Endothelial cell of umbilical vein (primary cell): ENCODE data around the gene OSGIN1. TPM values are rescaled to one million over a fixed set of nuclear protein-coding genes. Genes with fewer than 3 reads are reported as not detected.

ENCODE experiments used
- BruUV-seq: library from RNA; stranded (reverse); fragments of 400-500 nt; replicated peaks from 2 replicates; lab custom pipeline; 2021; lab: Mats Ljungman, UMichigan
- CTCF ChIA-PET: fragments of 300-600, 350-600 bp; sonication (Branson Sonifier 250); formaldehyde crosslinking; loops from one replicate; lab custom pipeline; 2021; ENCODE audit warnings: antibody characterized with exemption, inconsistent platforms; lab: Charles Lee
- POLR2A ChIA-PET: fragments of 300-600, 350-600 bp; sonication (Branson Sonifier 250); formaldehyde crosslinking; loops from one replicate; lab custom pipeline; 2021; ENCODE audit warnings: antibody characterized with exemption, inconsistent platforms; lab: Charles Lee
- DNase-seq: peaks from one replicate; pipeline ENCODE4 v3.0.0-alpha.2; 2011; ENCODE audit warnings: low read depth, low spot score
- FAIRE-seq: peaks from 2 replicates; lab custom pipeline; 2011; peaks lifted over from hg19 to GRCh38; lab: Jason Lieb, UNC
- H2AFZ ChIP-seq: 2 replicates; pipeline ENCODE4 v1.6.0; 2012; ENCODE audit warnings: low read depth, low read length, control low read depth, inconsistent platforms
- H3K27ac ChIP-seq: 2 replicates; pipeline ENCODE4 v1.5.1; 2011; ENCODE audit warnings: low read depth, mild to moderate bottlenecking, control low read depth, low read length, moderate library complexity; ENCODE audit not compliant: insufficient read depth
- H3K27me3 ChIP-seq, 2 experiments: 2 replicates each; pipeline versions ENCODE4 v1.6.0 to v1.6.1; 2011; ENCODE audit warnings: low read length in 2 of 2, mixed read lengths in 1 of 2; ENCODE audit not compliant: control insufficient read depth in 2 of 2, insufficient read depth in 2 of 2
- H3K36me3 ChIP-seq, 2 experiments: 2 replicates in 1 of 2; 3 replicates in 1 of 2; pipeline ENCODE4 v1.5.1; 2011; ENCODE audit warnings: low read length in 2 of 2, mild to moderate bottlenecking in 1 of 2, moderate library complexity in 1 of 2; ENCODE audit not compliant: control insufficient read depth in 2 of 2, insufficient read depth in 2 of 2; ENCODE audit errors: extremely low read depth in 1 of 2
- H3K4me1 ChIP-seq: 3 replicates; pipeline ENCODE4 v1.5.1; 2011; ENCODE audit warnings: mild to moderate bottlenecking, low read length; ENCODE audit not compliant: control insufficient read depth, insufficient read depth; ENCODE audit errors: extremely low read depth
- H3K4me2 ChIP-seq: 2 replicates; pipeline ENCODE4 v1.6.1; 2011; ENCODE audit warnings: low read length, control low read depth, mixed read lengths; ENCODE audit not compliant: insufficient read depth
- H3K4me3 ChIP-seq, 3 experiments: fragments of 200-600 bp in 1 of 3; sonication (generic), shearing (Covaris generic) in 1 of 3; replicated peaks in 1 of 3; 2 replicates each; pipeline ENCODE4 v1.5.1; 2011 to 2016; ENCODE audit warnings: control low read depth in 3 of 3, low read length in 3 of 3, mild to moderate bottlenecking in 2 of 3, inconsistent platforms in 1 of 3, low read depth in 1 of 3, moderate library complexity in 1 of 3; ENCODE audit not compliant: insufficient read depth in 1 of 3
- H3K79me2 ChIP-seq: 2 replicates; pipeline ENCODE4 v1.6.0; 2012; ENCODE audit warnings: low read length, inconsistent platforms; ENCODE audit not compliant: control insufficient read depth, insufficient read depth
- H3K9ac ChIP-seq: replicated peaks from 2 replicates; pipeline ENCODE3; 2011; ENCODE audit warnings: low read length, control low read depth; ENCODE audit not compliant: insufficient read depth; ENCODE audit errors: extremely low read depth
- H3K9me1 ChIP-seq: replicated peaks from 3 replicates; pipeline ENCODE4 v1.6.0; 2011; ENCODE audit warnings: mild to moderate bottlenecking, low read length; ENCODE audit not compliant: control insufficient read depth, insufficient read depth; ENCODE audit errors: extremely low read depth
- H3K9me3 ChIP-seq: replicated peaks from 2 replicates; pipeline ENCODE4 v1.5.1; 2012; ENCODE audit warnings: low read length, inconsistent platforms; ENCODE audit not compliant: control insufficient read depth, insufficient read depth
- H4K20me1 ChIP-seq: replicated peaks from 2 replicates; pipeline ENCODE3; 2011; ENCODE audit warnings: mild to moderate bottlenecking, low read length; ENCODE audit not compliant: control insufficient read depth, insufficient read depth; ENCODE audit errors: extremely low read depth
- CTCF ChIP-seq, 2 donors: IDR thresholded peaks; 1 replicate in 1 of 2; 2 replicates in 1 of 2; pipeline ENCODE4 v1.5.1; 2011; ENCODE audit warnings: low read length in 2 of 2, mild to moderate bottlenecking in 2 of 2, moderate library complexity in 2 of 2, control low read depth in 1 of 2, inconsistent platforms in 1 of 2, low read depth in 1 of 2; ENCODE audit not compliant: insufficient read depth in 1 of 2; ENCODE audit errors: extremely low read depth in 1 of 2
- EZH2 ChIP-seq: IDR thresholded peaks from 2 replicates; pipeline ENCODE4 v1.6.1; 2012; ENCODE audit warnings: borderline replicate concordance, low read depth, mild to moderate bottlenecking, moderate library complexity, low read length, inconsistent platforms; ENCODE audit not compliant: severe bottlenecking
- FOS ChIP-seq: IDR thresholded peaks from 2 replicates; pipeline ENCODE4 v1.6.1; 2011; ENCODE audit warnings: mild to moderate bottlenecking, low read length, moderate library complexity, borderline replicate concordance; ENCODE audit not compliant: insufficient read depth
- GATA2 ChIP-seq: IDR thresholded peaks from 2 replicates; pipeline ENCODE4 v1.7.0; 2011; ENCODE audit warnings: low read depth, mild to moderate bottlenecking, moderate library complexity, mixed read lengths, low read length; ENCODE audit not compliant: insufficient read length, insufficient read depth
- JUN ChIP-seq: IDR thresholded peaks from 2 replicates; pipeline ENCODE4 v1.6.1; 2011; ENCODE audit warnings: borderline replicate concordance, low read depth; ENCODE audit not compliant: insufficient read length, insufficient read depth
- MAX ChIP-seq: IDR thresholded peaks from 2 replicates; pipeline ENCODE4 v1.6.1; 2011; ENCODE audit not compliant: insufficient read depth, insufficient read length
- MYC ChIP-seq: IDR thresholded peaks from one replicate; pipeline ENCODE4 v1.6.1; 2011; ENCODE audit warnings: mild to moderate bottlenecking, low read depth, low read length
- POLR2A ChIP-seq: IDR thresholded peaks from 2 replicates; pipeline ENCODE4 v1.6.1; 2012; ENCODE audit warnings: low read depth, mild to moderate bottlenecking, control low read depth, low read length
- POLR2AphosphoS5 ChIP-seq: IDR thresholded peaks from 2 replicates; pipeline ENCODE4 v1.6.1; 2012; ENCODE audit warnings: low read depth, mild to moderate bottlenecking, control low read depth, low read length, moderate library complexity; ENCODE audit not compliant: insufficient read depth
- dilution Hi-C: fragments of 300-500 bp; cut with MboI; formaldehyde crosslinking; loops from one replicate; pipeline ENCODE4 v1.15.0; 2019; ENCODE audit warnings: low sequenced_read_pairs; ENCODE audit not compliant: extremely low pct_ligation_motif_present
- intact Hi-C: fragments of 100-400 bp; cut with micrococcal nuclease; formaldehyde crosslinking; loops from one replicate; pipeline ENCODE4 v1.10.0; 2022
- polyA plus RNA-seq, 4 experiments: library from polyadenylated mRNA; depleted of rRNA in 3 of 4; stranded (reverse) in 3 of 4; unstranded in 1 of 4; fragments of >200 nt; gene quantifications; 2 replicates each; pipeline versions ENCODE4 v1.2.1 to v1.2.3, GENCODE V29; 2011 to 2012; ENCODE audit warnings: missing spikeins in 1 of 4
- total RNA-seq: library from RNA; stranded (reverse); gene quantifications from 2 replicates; pipeline ENCODE4 v1.2.3, GENCODE V29; 2021

OSGIN1 gene
- total and polyA plus RNA-seq, 2 donors (not counting 3 experiments of a cell fraction or from before 2014, with no cell fraction given), result 9.2 to 11.0 TPM

DNA sequence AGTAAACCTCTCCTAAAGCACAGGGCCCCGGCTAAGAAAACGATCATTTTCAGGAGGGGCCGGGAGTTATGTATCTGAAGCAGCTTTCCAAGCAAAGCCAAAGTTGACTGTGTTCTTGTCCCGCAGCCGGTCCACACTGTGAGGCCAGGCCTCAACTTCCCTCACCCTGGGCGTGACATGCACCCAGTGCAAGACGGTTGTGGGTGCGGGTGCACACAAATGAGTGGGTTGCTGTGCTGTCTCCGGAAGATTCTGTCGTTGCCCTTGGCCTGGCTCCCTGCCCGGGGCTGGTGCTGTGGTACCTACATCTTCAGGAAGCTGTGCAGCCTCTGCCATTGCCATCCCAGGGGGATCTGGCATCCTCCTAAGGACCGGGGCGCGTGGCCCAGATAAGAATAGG lies 37.5 kb upstream of the OSGIN1 start:
- Histone ChIP-seq H2AFZ (no peak overlapping the region), H3K27ac (no peak overlapping the region), H4K20me1 (no peaks in the 10 kb centered on the region), H3K4me1 (no peaks in the 10 kb centered on the region), H3K36me3 (peaks cover 0 to 28% of the 10 kb centered on the region in 2 experiments), H3K4me3 (no peak overlapping the region), H3K4me2 (no peak overlapping the region), H3K27me3 (no peaks in the 10 kb centered on the region), H3K9ac (no peak overlapping the region), H3K9me3 (no peaks in the 10 kb centered on the region), H3K79me2 (no peaks in the 10 kb centered on the region), H3K9me1 (no peaks in the 10 kb centered on the region)
- dilution Hi-C loops, result no loop called here
- DNase-seq, result no peak
- no TSS peak for BruUV-seq
- ChIA-PET POLR2A (interaction anchor here (0.5 kb wide), 1 partner anchor 1759 kb away, joined by 3 read pairs; no protein-coding TSS in a partner anchor), CTCF (interaction anchor here (0.9 kb wide), 1 partner anchor 14 kb away, joined by 3 read pairs; no protein-coding TSS in a partner anchor)
- no peak for FAIRE-seq
- TF ChIP-seq MAX (no peak), MYC (no peak), CTCF (IDR thresholded peaks at IDR 0.05; ENCODE audit: extremely low read depth in 1 of 2, insufficient read depth in 1 of 2, low read depth in 1 of 2, low read length in 2 of 2) (no peak), POLR2AphosphoS5 (no peak), POLR2A (no peak), EZH2 (no peak), JUN (no peak), GATA2 (no peak), FOS (no peak)
- intact Hi-C loops, result no loop called here
